MG63 (cell line): ENCODE results near the gene TRIAP1. TPM values are rescaled to one million over a fixed set of nuclear protein-coding genes. Genes with fewer than 3 reads are reported as not detected.
"Not testable (repeated sequence)": the region's sequence is repeated elsewhere in the genome, so short reads cannot be mapped to it uniquely, and the experiment has no call there.

Source experiments
- DNase-seq: peaks from one replicate; pipeline ENCODE4 v3.0.0-alpha.2; 2020
- H3K27me3 ChIP-seq: fragments of 250-450 bp; sonication (Bioruptor Pico); 2 replicates; pipeline ENCODE4 v1.5.1; 2020; ENCODE audit warnings: mild to moderate bottlenecking, moderate library complexity
- H3K36me3 ChIP-seq: fragments of 250-450 bp; sonication (Bioruptor Pico); 2 replicates; pipeline ENCODE4 v1.5.1; 2020; ENCODE audit warnings: mild to moderate bottlenecking, moderate library complexity
- H3K4me3 ChIP-seq: fragments of 250-450 bp; sonication (Bioruptor Pico); 2 replicates; pipeline ENCODE4 v1.5.1; 2020; ENCODE audit warnings: mild to moderate bottlenecking, moderate library complexity
- H3K9me3 ChIP-seq: fragments of 250-450 bp; sonication (Bioruptor Pico); 2 replicates; pipeline ENCODE4 v1.5.1; 2020; ENCODE audit warnings: mild to moderate bottlenecking, moderate library complexity
- total RNA-seq: library from RNA; depleted of rRNA; stranded (reverse); fragments of >200 nt; shearing (Covaris generic); gene quantifications from 2 replicates; pipeline ENCODE4 v1.2.3, GENCODE V29; 2014; ENCODE audit warnings: low replicate concordance

The TRIAP1 gene
- total RNA-seq, 1 experiment from 2014 or later: 40.3 TPM

GRCh38 chr12:120472521-120472920 lies 26.3 kb upstream of the TRIAP1 start:
- DNase-seq: no peak
- no peak overlapping the region for H3K4me3 ChIP-seq
- no peaks in the 10 kb centered on the region for H3K9me3 ChIP-seq
- H3K36me3 ChIP-seq: peaks cover 9% of the 10 kb centered on the region
- no peaks in the 10 kb centered on the region for H3K27me3 ChIP-seq

- H3K36me3 ChIP-seq: peaks cover 30% of the 10 kb centered on the region
- H3K9me3 ChIP-seq: no peaks in the 10 kb centered on the region
- DNase-seq: no peak
- H3K4me3 ChIP-seq: peak overlapping the region; percentile 95
- no peaks in the 10 kb centered on the region for H3K27me3 ChIP-seq
Measured at GRCh38 chr12:120470150-120470784, 24.1 kb upstream of the TRIAP1 start.

GRCh38 chr12:120469450-120470149 lies 23.4 kb upstream of the TRIAP1 start, which contains the start of gene SRSF9:
SRSF9 (minus strand) TSS chr12:120469748; CDS start chr12:120469609, 139 bp downstream.
- Histone ChIP-seq H3K9me3 (no peaks in the 10 kb centered on the region), H3K36me3 (peaks cover 37% of the 10 kb centered on the region), H3K27me3 (no peaks in the 10 kb centered on the region), H3K4me3 (peak within 1 kb of the TSS; percentile 95)
- peak; percentile 95 for DNase-seq

GRCh38 chr12:120468821-120469449 lies 22.8 kb upstream of the TRIAP1 start:
- Histone ChIP-seq H3K4me3 (peak overlapping the region; percentile 95), H3K27me3 (no peaks in the 10 kb centered on the region), H3K9me3 (no peaks in the 10 kb centered on the region), H3K36me3 (peaks cover 43% of the 10 kb centered on the region)
- DNase-seq: peak; percentile 28

GRCh38 chr12:120468325-120468820 lies 22.2 kb upstream of the TRIAP1 start:
- Histone ChIP-seq H3K36me3 (peaks cover 49% of the 10 kb centered on the region), H3K4me3 (peak overlapping the region; percentile 95), H3K27me3 (no peaks in the 10 kb centered on the region), H3K9me3 (no peaks in the 10 kb centered on the region)
- peak; percentile 37 for DNase-seq

- DNase-seq: no peak
- H3K4me3 ChIP-seq: no peak overlapping the region
- H3K9me3 ChIP-seq: no peaks in the 10 kb centered on the region
- H3K27me3 ChIP-seq: no peaks in the 10 kb centered on the region
- peaks cover 58% of the 10 kb centered on the region for H3K36me3 ChIP-seq
Measured at GRCh38 chr12:120467439-120467838, 21.3 kb upstream of the TRIAP1 start.

GRCh38 chr12:120466560-120467315 lies 20.6 kb upstream of the TRIAP1 start:
- Histone ChIP-seq H3K27me3 (no peaks in the 10 kb centered on the region), H3K9me3 (no peaks in the 10 kb centered on the region), H3K36me3 (peaks cover 65% of the 10 kb centered on the region), H3K4me3 (no peak overlapping the region)
- DNase-seq: peak; percentile 41

GRCh38 chr12:120465756-120466155 lies 19.6 kb upstream of the TRIAP1 start:
- Histone ChIP-seq H3K36me3 (peaks cover 74% of the 10 kb centered on the region), H3K27me3 (no peaks in the 10 kb centered on the region), H3K9me3 (no peaks in the 10 kb centered on the region), H3K4me3 (no peak overlapping the region)
- no peak for DNase-seq

GRCh38 chr12:120463712-120464111 lies 17.5 kb upstream of the TRIAP1 start:
- peaks cover 92% of the 10 kb centered on the region for H3K36me3 ChIP-seq
- no peak overlapping the region for H3K4me3 ChIP-seq
- H3K9me3 ChIP-seq: no peaks in the 10 kb centered on the region
- no peak for DNase-seq
- no peaks in the 10 kb centered on the region for H3K27me3 ChIP-seq

GRCh38 chr12:120462099-120462640 lies 16.0 kb upstream of the TRIAP1 start:
- no peak overlapping the region for H3K4me3 ChIP-seq
- no peaks in the 10 kb centered on the region for H3K27me3 ChIP-seq
- peaks cover 96% of the 10 kb centered on the region for H3K36me3 ChIP-seq
- DNase-seq: no peak
- H3K9me3 ChIP-seq: no peaks in the 10 kb centered on the region

GRCh38 chr12:120460157-120460556 lies 14.0 kb upstream of the TRIAP1 start:
- H3K9me3 ChIP-seq: no peaks in the 10 kb centered on the region
- peaks cover 91% of the 10 kb centered on the region for H3K36me3 ChIP-seq
- H3K4me3 ChIP-seq: no peak overlapping the region
- no peaks in the 10 kb centered on the region for H3K27me3 ChIP-seq
- DNase-seq: no peak

GRCh38 chr12:120457133-120457532 lies 10.9 kb upstream of the TRIAP1 start:
- no peaks in the 10 kb centered on the region for H3K27me3 ChIP-seq
- no peak overlapping the region for H3K4me3 ChIP-seq
- no peaks in the 10 kb centered on the region for H3K9me3 ChIP-seq
- DNase-seq: no peak
- peaks cover 75% of the 10 kb centered on the region for H3K36me3 ChIP-seq

GRCh38 chr12:120455302-120455701 lies 9.1 kb upstream of the TRIAP1 start:
- H3K36me3 ChIP-seq: peaks cover 66% of the 10 kb centered on the region
- no peak for DNase-seq
- no peaks in the 10 kb centered on the region for H3K27me3 ChIP-seq
- H3K9me3 ChIP-seq: no peaks in the 10 kb centered on the region
- H3K4me3 ChIP-seq: no peak overlapping the region

- DNase-seq: no peak
- no peaks in the 10 kb centered on the region for H3K9me3 ChIP-seq
- peaks cover 66% of the 10 kb centered on the region for H3K36me3 ChIP-seq
- no peaks in the 10 kb centered on the region for H3K27me3 ChIP-seq
- no peak overlapping the region for H3K4me3 ChIP-seq
Measured at GRCh38 chr12:120453977-120454376, 7.8 kb upstream of the TRIAP1 start.

- H3K36me3 ChIP-seq: peaks cover 60% of the 10 kb centered on the region
- DNase-seq: no peak
Measured at GRCh38 chr12:120453060-120453750, 7.0 kb upstream of the TRIAP1 start.

GRCh38 chr12:120452524-120452923 lies 6.3 kb upstream of the TRIAP1 start:
- not testable (repeated sequence) for H3K4me3 ChIP-seq
- H3K36me3 ChIP-seq: peaks cover 60% of the 10 kb centered on the region
- peak; percentile 26 for DNase-seq

More at GRCh38 chr12:120453060-120453750, 7.0 kb upstream of the TRIAP1 start:
- no peak overlapping the region for H3K4me3 ChIP-seq
- H3K9me3 ChIP-seq: no peaks in the 10 kb centered on the region
- H3K27me3 ChIP-seq: no peaks in the 10 kb centered on the region

More at GRCh38 chr12:120452524-120452923, 6.3 kb upstream of the TRIAP1 start:
- not testable (repeated sequence) for H3K27me3 ChIP-seq, H3K9me3 ChIP-seq
